GM23338 (cell line): ENCODE results near the gene SH2D4B. TPM values are rescaled to one million over a fixed set of nuclear protein-coding genes. Genes with fewer than 3 reads are reported as not detected.
A peak's percentile ranks its signal among the peaks of the same experiment; 100 is the strongest.

ENCODE experiments used
- ATAC-seq: fragments of 200-7000 bp; cut with Tn5 transposase; 3 replicates; pipeline ENCODE4 v1.9.1; 2020
- DNase-seq: peaks from one replicate; pipeline ENCODE4 v3.0.0-alpha.2; 2015; ENCODE audit warnings: low spot score
- H2AFZ ChIP-seq: fragments of 200-600 bp; sonication (generic); 2 replicates; pipeline ENCODE4 v1.8.0; 2016; ENCODE audit warnings: antibody characterized with exemption, mild to moderate bottlenecking, moderate library complexity
- H3F3A ChIP-seq: fragments of 200-600 bp; sonication (generic); replicated peaks from 2 replicates; pipeline ENCODE4 v1.8.0; 2017; ENCODE audit warnings: antibody characterized with exemption, mixed run types, low read depth
- H3K27ac ChIP-seq: fragments of 200-600 bp; sonication (generic); 2 replicates; pipeline ENCODE4 v1.6.1; 2016; ENCODE audit warnings: low read depth
- H3K27me3 ChIP-seq: fragments of 200-600 bp; sonication (generic); 2 replicates; pipeline ENCODE4 v1.8.0; 2016; ENCODE audit warnings: mild to moderate bottlenecking, mixed run types, moderate library complexity; ENCODE audit not compliant: insufficient read depth
- H3K36me3 ChIP-seq: fragments of 200-600 bp; sonication (generic); 2 replicates; pipeline ENCODE4 v1.8.0; 2016; ENCODE audit warnings: mild to moderate bottlenecking; ENCODE audit not compliant: insufficient read depth
- H3K4me1 ChIP-seq: fragments of 200-600 bp; sonication (generic); 2 replicates; pipeline ENCODE4 v1.8.0; 2016; ENCODE audit warnings: mild to moderate bottlenecking, moderate library complexity; ENCODE audit not compliant: insufficient read depth
- H3K4me2 ChIP-seq: fragments of 200-600 bp; sonication (generic); 2 replicates; pipeline ENCODE4 v1.7.1; 2017; ENCODE audit warnings: mixed run types
- H3K4me3 ChIP-seq: fragments of 200-600 bp; sonication (generic); 2 replicates; pipeline ENCODE4 v1.6.1; 2016; ENCODE audit warnings: mixed run types
- H3K79me2 ChIP-seq: fragments of 200-600 bp; sonication (generic); replicated peaks from 2 replicates; pipeline ENCODE4 v1.8.0; 2017; ENCODE audit warnings: mild to moderate bottlenecking; ENCODE audit not compliant: insufficient read depth
- H3K9me2 ChIP-seq: fragments of 200-600 bp; sonication (generic); 2 replicates; pipeline ENCODE4 v1.8.0; 2017; ENCODE audit not compliant: insufficient read depth
- H4K20me1 ChIP-seq: fragments of 200-600 bp; sonication (generic); replicated peaks from 2 replicates; pipeline ENCODE4 v1.8.0; 2017; ENCODE audit warnings: mild to moderate bottlenecking; ENCODE audit not compliant: insufficient read depth
- H3K27ac Mint-ChIP-seq: 2 replicates; pipeline ENCODE4 v1.8.0; 2020; ENCODE audit warnings: inconsistent platforms, mild to moderate bottlenecking, moderate library complexity, mixed read lengths
- H3K27me3 Mint-ChIP-seq: 3 replicates; pipeline ENCODE4 v1.8.0; 2022; ENCODE audit warnings: low read depth, mild to moderate bottlenecking, moderate library complexity, mixed read lengths, inconsistent platforms; ENCODE audit not compliant: insufficient read depth, poor library complexity
- H3K36me3 Mint-ChIP-seq: 3 replicates; pipeline ENCODE4 v1.8.0; 2021; ENCODE audit warnings: low read depth, mild to moderate bottlenecking, inconsistent platforms, moderate library complexity, mixed read lengths
- H3K4me1 Mint-ChIP-seq: 3 replicates; pipeline ENCODE4 v1.8.0; 2020; ENCODE audit warnings: mild to moderate bottlenecking, inconsistent platforms, mixed read lengths
- H3K4me3 Mint-ChIP-seq: 3 replicates; pipeline ENCODE4 v1.8.0; 2021; ENCODE audit warnings: moderate library complexity, mild to moderate bottlenecking, inconsistent platforms, mixed read lengths
- H3K9me3 Mint-ChIP-seq: 3 replicates; pipeline ENCODE4 v1.8.0; 2020; ENCODE audit warnings: moderate library complexity, mild to moderate bottlenecking, inconsistent platforms, mixed read lengths
- CREB1 ChIP-seq: fragments of 250-450 bp; sonication (Bioruptor Pico); IDR thresholded peaks from 2 replicates; pipeline ENCODE4 v1.5.0; 2020; ENCODE audit warnings: low read depth, mild to moderate bottlenecking, moderate library complexity
- CTCF ChIP-seq, 2 experiments: fragments of 200-600 bp in 1 of 2; sonication (generic) in 1 of 2; conservative IDR thresholded peaks; 2 replicates each; pipeline versions ENCODE4 v1.5.1 to v1.6.1; 2016 to 2017; ENCODE audit warnings: antibody characterized with exemption in 2 of 2, low read depth in 2 of 2, mild to moderate bottlenecking in 2 of 2, moderate library complexity in 1 of 2
- ETS1 ChIP-seq: IDR thresholded peaks from 2 replicates; pipeline ENCODE4 v1.6.1; 2016; ENCODE audit warnings: antibody characterized with exemption
- EZH2 ChIP-seq: fragments of 200-600 bp; sonication (generic); IDR thresholded peaks from one replicate; pipeline ENCODE4 v1.8.0; 2017; ENCODE audit warnings: antibody characterized with exemption, mild to moderate bottlenecking, low read depth; ENCODE audit not compliant: unreplicated experiment
- EZH2phosphoT487 ChIP-seq: fragments of 200-600 bp; sonication (generic); IDR thresholded peaks from one replicate; pipeline ENCODE4 v1.8.1; 2018; ENCODE audit warnings: antibody characterized with exemption; ENCODE audit not compliant: unreplicated experiment
- JUNB ChIP-seq: IDR thresholded peaks from one replicate; pipeline ENCODE4 v1.6.1; 2016; ENCODE audit warnings: antibody characterized with exemption; ENCODE audit not compliant: unreplicated experiment
- NANOG ChIP-seq: IDR thresholded peaks from 2 replicates; pipeline ENCODE4 v1.6.1; 2016; ENCODE audit warnings: antibody characterized with exemption, borderline replicate concordance
- POLR2AphosphoS5 ChIP-seq: IDR thresholded peaks from 2 replicates; pipeline ENCODE4 v1.6.1; 2016; ENCODE audit warnings: antibody characterized with exemption, low read depth
- REST ChIP-seq: IDR thresholded peaks from one replicate; pipeline ENCODE4 v1.6.1; 2018; ENCODE audit warnings: antibody characterized with exemption; ENCODE audit not compliant: unreplicated experiment
- STAT1 ChIP-seq: IDR thresholded peaks from one replicate; pipeline ENCODE4 v1.6.1; 2016; ENCODE audit warnings: antibody characterized with exemption; ENCODE audit not compliant: unreplicated experiment
- ZNF114 ChIP-seq: fragments of 250-450 bp; sonication (Bioruptor Pico); IDR thresholded peaks from 2 replicates; pipeline ENCODE4 v1.5.0; 2020; ENCODE audit warnings: mild to moderate bottlenecking, moderate library complexity
- ZNF331 ChIP-seq: fragments of 250-450 bp; sonication (Bioruptor Pico); IDR thresholded peaks from 2 replicates; pipeline ENCODE4 v1.5.0; 2020; ENCODE audit warnings: low read depth, mild to moderate bottlenecking, moderate library complexity
- ZNF462 ChIP-seq: fragments of 250-450 bp; sonication (Bioruptor Pico); IDR thresholded peaks from 2 replicates; pipeline ENCODE4 v1.5.0; 2020; ENCODE audit warnings: mild to moderate bottlenecking, moderate library complexity
- polyA plus RNA-seq: library from polyadenylated mRNA; unstranded; fragments of >200 nt; fragmentation: Nextera tagmentation; extraction: Ambion mirVana; gene quantifications from 2 replicates; pipeline ENCODE4 v1.2.1, GENCODE V29; 2016
- total RNA-seq: library from RNA; depleted of rRNA; stranded (reverse); fragments of >200 nt; shearing (Covaris generic); gene quantifications from 2 replicates; pipeline ENCODE4 v1.2.3, GENCODE V29; 2014

Gene SH2D4B
- total and polyA plus RNA-seq, 2 experiments from 2014 or later = 0.08 TPM; not detected in 1

- DNase-seq = no peak
- H3K9me3 Mint-ChIP-seq = no peaks in the 10 kb centered on the region; the same call in 2 of the 3 replicates
- TF ChIP-seq CTCF (conservative IDR thresholded peaks at IDR 0.05; ENCODE audit: low read depth in 2 of 2) = no peak
- no peak for TF ChIP-seq CREB1 (CRISPR knock-in tag)
- TF ChIP-seq ZNF114 (CRISPR knock-in tag) = no peak
- TF ChIP-seq REST = no peak
- no peak for TF ChIP-seq EZH2
- TF ChIP-seq NANOG = no peak
- TF ChIP-seq ZNF462 (CRISPR knock-in tag) = no peak
- no peak for TF ChIP-seq EZH2phosphoT487
- TF ChIP-seq POLR2AphosphoS5 = no peak
- no peak for TF ChIP-seq ZNF331 (CRISPR knock-in tag)
- no peak for TF ChIP-seq STAT1
- no peak for TF ChIP-seq ETS1
- TF ChIP-seq JUNB = no peak
- H3K27me3 Mint-ChIP-seq = peaks cover 3% of the 10 kb centered on the region
- H3K27ac Mint-ChIP-seq = no peak overlapping the region
- Histone ChIP-seq H4K20me1 (no peaks in the 10 kb centered on the region), H2AFZ (peak overlapping the region; percentile 96), H3K27me3 (no peaks in the 10 kb centered on the region), H3K4me3 (no peak overlapping the region), H3F3A (no peaks in the 10 kb centered on the region), H3K36me3 (no peaks in the 10 kb centered on the region), H3K4me1 (no peaks in the 10 kb centered on the region), H3K9me2 (0 out of 2 replicates have a peak, but pooled peaks cover 3% of the 10 kb centered on the region), H3K79me2 (no peaks in the 10 kb centered on the region), H3K27ac (no peak overlapping the region), H3K4me2 (no peak overlapping the region)
- no peak overlapping the region for H3K4me3 Mint-ChIP-seq
- H3K4me1 Mint-ChIP-seq = no peaks in the 10 kb centered on the region; the same call in 2 of the 3 replicates
- ATAC-seq = no peak
- no peaks in the 10 kb centered on the region for H3K36me3 Mint-ChIP-seq
Observed at GRCh38 chr10:80608706-80609105, 71.0 kb downstream of the SH2D4B start.
